Naive thymus-derived CD8-positive, alpha-beta T cell (primary cell): ENCODE measurements around the gene KRT38. TPM values are rescaled to one million over a fixed set of nuclear protein-coding genes. Genes with fewer than 3 reads are reported as not detected.
"Not testable (repeated sequence)": the region's sequence is repeated elsewhere in the genome, so short reads cannot be mapped to it uniquely, and the experiment has no call there.

Source experiments
- ATAC-seq, 2 donors: fragments of 150-1000 bp; cut with Tn5 transposase in 1 of 2; sonication (Bioruptor Pico), chemical (Tn5 transposase) in 1 of 2; 1 replicate in 1 of 2; 2 replicates in 1 of 2; pipeline ENCODE4 v1.10.0; 2021; ENCODE audit warnings: mild to moderate bottlenecking in 2 of 2, moderate library complexity in 2 of 2
- POLR2A ChIA-PET: fragments of 350-600 bp; sonication (Branson Sonifier 250); formaldehyde crosslinking; loops from one replicate; lab custom pipeline; 2021; ENCODE audit warnings: antibody characterized with exemption; lab: Charles Lee
- DNase-seq, 10 donors: peaks; one replicate each; pipeline versions ENCODE4 v3.0.0 to v3.0.0-alpha.2; 2020 to 2022
- H3K27ac Mint-ChIP-seq, 10 donors: one replicate each; pipeline ENCODE4 v1.8.0; 2020 to 2022; ENCODE audit warnings: mild to moderate bottlenecking in 10 of 10, mixed read lengths in 10 of 10, moderate library complexity in 4 of 10, inconsistent platforms in 1 of 10
- H3K27me3 Mint-ChIP-seq, 5 donors: one replicate each; pipeline ENCODE4 v1.8.0; 2021 to 2022; ENCODE audit warnings: mixed read lengths in 5 of 5
- H3K36me3 Mint-ChIP-seq, 3 donors: one replicate each; pipeline ENCODE4 v1.8.0; 2020 to 2022; ENCODE audit warnings: mixed read lengths in 3 of 3, mild to moderate bottlenecking in 2 of 3, inconsistent platforms in 1 of 3
- H3K4me1 Mint-ChIP-seq, 4 donors: one replicate each; pipeline ENCODE4 v1.8.0; 2021 to 2022; ENCODE audit warnings: mixed read lengths in 4 of 4
- H3K4me3 Mint-ChIP-seq, 10 donors: one replicate each; pipeline ENCODE4 v1.8.0; 2020 to 2022; ENCODE audit warnings: mild to moderate bottlenecking in 10 of 10, mixed read lengths in 10 of 10, moderate library complexity in 6 of 10, inconsistent platforms in 1 of 10
- H3K9me3 Mint-ChIP-seq, 9 donors: one replicate each; pipeline ENCODE4 v1.8.0; 2020 to 2022; ENCODE audit warnings: mixed read lengths in 9 of 9, mild to moderate bottlenecking in 3 of 9, inconsistent platforms in 1 of 9, moderate library complexity in 1 of 9
- polyA plus RNA-seq, 3 donors: library from polyadenylated mRNA; unstranded; fragments of 300-500 nt; fragmentation: Illumina TruSeq; gene quantifications; one replicate each; pipeline ENCODE4 v1.2.3, GENCODE V29; 2021
- total RNA-seq, 8 experiments: library from RNA in 2 of 8; stranded (reverse) in 2 of 8; gene quantifications; one replicate each; pipeline ENCODE4 v1.2.3 and lab custom pipeline; 2021 to 2026

Gene KRT38
- total and polyA plus RNA-seq, 5 experiments from 2014 or later: not detected

GRCh38 chr17:41402161-41402560, 38.6 kb downstream of the KRT38 start:
- Mint-ChIP-seq H3K4me1 (peaks cover 16 to 32% (median 26%) of the 10 kb centered on the region in 4 donors), H3K27ac (peak overlapping the region in 1 of 10 donors; percentile 79), H3K36me3 (no peaks in the 10 kb centered on the region), H3K4me3 (no peak overlapping the region), H3K9me3 (peaks cover 0 to 1% (median 0%) of the 10 kb centered on the region in 9 donors), H3K27me3 (peaks cover 0 to 4% (median 0%) of the 10 kb centered on the region in 5 donors)
- POLR2A ChIA-PET: no interaction called here
- no peak for DNase-seq
- ATAC-seq: no peak

- DNase-seq (no peak), ATAC-seq (no peak)
- Mint-ChIP-seq H3K27ac (peak within 1 kb of the TSS in 1 of 10 donors; percentile 80), H3K36me3 (no peaks in the 10 kb centered on the region), H3K27me3 (peaks cover 0 to 4% (median 0%) of the 10 kb centered on the region in 5 donors), H3K4me3 (no peak within 1 kb of the TSS), H3K9me3 (peaks cover 0 to 1% (median 0%) of the 10 kb centered on the region in 9 donors), H3K4me1 (peaks cover 4 to 17% (median 5%) of the 10 kb centered on the region in 4 donors)
- POLR2A ChIA-PET: no interaction called here
Measured at GRCh38 chr17:41396996-41397660, 43.7 kb downstream of the KRT38 start, which contains the start of gene KRT31. KRT31 (minus strand) TSS chr17:41397608; CDS start chr17:41397539, 69 bp downstream.

- DNase-seq: no peak
- POLR2A ChIA-PET: no interaction called here
Measured at GRCh38 chr17:41396340-41396739, 44.4 kb downstream of the KRT38 start.

GRCh38 chr17:41395611-41396010, 45.2 kb downstream of the KRT38 start:
- DNase-seq (no peak), ATAC-seq (no peak)
- H3K36me3 Mint-ChIP-seq: no peaks in the 10 kb centered on the region
- H3K27ac Mint-ChIP-seq: no peak overlapping the region
- no peak overlapping the region for H3K4me3 Mint-ChIP-seq
- peaks cover 0 to 9% (median 3%) of the 10 kb centered on the region in 5 donors for H3K27me3 Mint-ChIP-seq
- POLR2A ChIA-PET: interaction anchor here (0.6 kb wide), 1 partner anchor 38 kb away, joined by 3 read pairs; no protein-coding TSS in a partner anchor
- H3K4me1 Mint-ChIP-seq: peaks cover 4 to 16% (median 5%) of the 10 kb centered on the region in 4 donors
- H3K9me3 Mint-ChIP-seq: peaks cover 0 to 1% (median 0%) of the 10 kb centered on the region in 9 donors

More at GRCh38 chr17:41396340-41396739, 44.4 kb downstream of the KRT38 start:
- H3K36me3 Mint-ChIP-seq: no peaks in the 10 kb centered on the region
- H3K27ac Mint-ChIP-seq: no peak overlapping the region
- H3K9me3 Mint-ChIP-seq: peaks cover 0 to 1% (median 0%) of the 10 kb centered on the region in 9 donors
- peaks cover 4 to 16% (median 5%) of the 10 kb centered on the region in 4 donors for H3K4me1 Mint-ChIP-seq
- H3K4me3 Mint-ChIP-seq: no peak overlapping the region
- H3K27me3 Mint-ChIP-seq: peaks cover 0 to 9% (median 3%) of the 10 kb centered on the region in 5 donors
- ATAC-seq: no peak

- H3K27ac Mint-ChIP-seq, H3K9me3 Mint-ChIP-seq, H3K27me3 Mint-ChIP-seq, H3K4me3 Mint-ChIP-seq, H3K36me3 Mint-ChIP-seq, DNase-seq, ATAC-seq: not testable (repeated sequence)
- POLR2A ChIA-PET: interaction anchor here (0.6 kb wide), 1 partner anchor 38 kb away, joined by 3 read pairs; no protein-coding TSS in a partner anchor
- H3K4me1 Mint-ChIP-seq: peaks cover 3 to 16% (median 5%) of the 10 kb centered on the region in 4 donors
Measured at GRCh38 chr17:41395044-41395443, 45.7 kb downstream of the KRT38 start.

GRCh38 chr17:41394254-41394996, 46.4 kb downstream of the KRT38 start:
- no peak overlapping the region for H3K4me3 Mint-ChIP-seq
- H3K4me1 Mint-ChIP-seq: peaks cover 0 to 15% (median 5%) of the 10 kb centered on the region in 4 donors
- H3K36me3 Mint-ChIP-seq: no peaks in the 10 kb centered on the region

GRCh38 chr17:41393826-41394225, 47.0 kb downstream of the KRT38 start:
- DNase-seq (no peak), ATAC-seq (no peak)
- Mint-ChIP-seq H3K4me3 (no peak overlapping the region), H3K9me3 (peaks cover 0 to 4% (median 0%) of the 10 kb centered on the region in 9 donors), H3K36me3 (no peaks in the 10 kb centered on the region), H3K27me3 (peaks cover 0 to 12% (median 3%) of the 10 kb centered on the region in 5 donors), H3K27ac (peak overlapping the region in 2 of 10 donors; percentile 7 to 71), H3K4me1 (peaks cover 0 to 10% (median 4%) of the 10 kb centered on the region in 4 donors)
- POLR2A ChIA-PET: no interaction called here

More at GRCh38 chr17:41394254-41394996, 46.4 kb downstream of the KRT38 start:
- POLR2A ChIA-PET: no interaction called here
- ATAC-seq (no peak), DNase-seq (no peak)
- H3K27me3 Mint-ChIP-seq: peaks cover 0 to 9% (median 3%) of the 10 kb centered on the region in 5 donors
- peak overlapping the region in 1 of 10 donors; percentile 7 for H3K27ac Mint-ChIP-seq
- H3K9me3 Mint-ChIP-seq: no peaks in the 10 kb centered on the region

- DNase-seq: no peak
- H3K27me3 Mint-ChIP-seq: peaks cover 0 to 12% (median 3%) of the 10 kb centered on the region in 5 donors
- no peaks in the 10 kb centered on the region for H3K36me3 Mint-ChIP-seq
- H3K27ac Mint-ChIP-seq: peak overlapping the region in 3 of 10 donors; percentile 19 to 71 (median 53)
- peaks cover 0 to 10% (median 4%) of the 10 kb centered on the region in 4 donors for H3K4me1 Mint-ChIP-seq
- POLR2A ChIA-PET: no interaction called here
- H3K4me3 Mint-ChIP-seq: no peak overlapping the region
- peaks cover 0 to 5% (median 0%) of the 10 kb centered on the region in 9 donors for H3K9me3 Mint-ChIP-seq
- ATAC-seq: no peak
Measured at GRCh38 chr17:41393294-41393693, 47.5 kb downstream of the KRT38 start.

- peaks cover 0 to 9% (median 3%) of the 10 kb centered on the region in 5 donors for H3K27me3 Mint-ChIP-seq
- ATAC-seq (no peak), DNase-seq (no peak)
- H3K4me3 Mint-ChIP-seq: no peak overlapping the region
- peaks cover 0 to 6% (median 0%) of the 10 kb centered on the region in 3 donors for H3K36me3 Mint-ChIP-seq
- H3K4me1 Mint-ChIP-seq: peaks cover 0 to 10% (median 4%) of the 10 kb centered on the region in 4 donors
- peaks cover 0 to 10% (median 3%) of the 10 kb centered on the region in 9 donors for H3K9me3 Mint-ChIP-seq
- no peak overlapping the region for H3K27ac Mint-ChIP-seq
- POLR2A ChIA-PET: no interaction called here
Measured at GRCh38 chr17:41392278-41392677, 48.5 kb downstream of the KRT38 start.

- Mint-ChIP-seq H3K4me1 (peaks cover 0 to 10% (median 4%) of the 10 kb centered on the region in 4 donors), H3K9me3 (peaks cover 5 to 18% (median 7%) of the 10 kb centered on the region in 9 donors), H3K4me3 (no peak overlapping the region), H3K36me3 (peaks cover 0 to 11% (median 3%) of the 10 kb centered on the region in 3 donors), H3K27ac (no peak overlapping the region), H3K27me3 (peaks cover 0 to 9% (median 3%) of the 10 kb centered on the region in 5 donors)
- DNase-seq (no peak), ATAC-seq (no peak)
- POLR2A ChIA-PET: interaction anchor here (1.3 kb wide), 1 partner anchor 13 kb away, joined by 3 read pairs; no protein-coding TSS in a partner anchor
Measured at GRCh38 chr17:41391535-41391934, 49.2 kb downstream of the KRT38 start.

- POLR2A ChIA-PET: interaction anchor here (1.3 kb wide), 1 partner anchor 14 kb away, joined by 3 read pairs; no protein-coding TSS in a partner anchor
- H3K27ac Mint-ChIP-seq: no peak overlapping the region
Measured at GRCh38 chr17:41390411-41390938, 50.3 kb downstream of the KRT38 start.

GRCh38 chr17:41387670-41388069, 53.1 kb downstream of the KRT38 start:
- POLR2A ChIA-PET: no interaction called here

More at GRCh38 chr17:41390411-41390938, 50.3 kb downstream of the KRT38 start:
- Mint-ChIP-seq H3K4me1 (peaks cover 0 to 10% (median 4%) of the 10 kb centered on the region in 4 donors), H3K4me3 (no peak overlapping the region), H3K9me3 (peaks cover 8 to 25% (median 10%) of the 10 kb centered on the region in 9 donors), H3K36me3 (peaks cover 0 to 14% (median 6%) of the 10 kb centered on the region in 3 donors), H3K27me3 (peaks cover 0 to 9% (median 4%) of the 10 kb centered on the region in 5 donors)
- DNase-seq: no peak
- no peak for ATAC-seq

More at GRCh38 chr17:41387670-41388069, 53.1 kb downstream of the KRT38 start:
- peaks cover 0 to 14% (median 6%) of the 10 kb centered on the region in 3 donors for H3K36me3 Mint-ChIP-seq
- ATAC-seq (no peak), DNase-seq (no peak)
- no peak overlapping the region for H3K4me3 Mint-ChIP-seq
- no peak overlapping the region for H3K27ac Mint-ChIP-seq
- H3K27me3 Mint-ChIP-seq: peaks cover 0 to 12% (median 4%) of the 10 kb centered on the region in 5 donors
- peaks cover 0 to 5% (median 0%) of the 10 kb centered on the region in 4 donors for H3K4me1 Mint-ChIP-seq
- H3K9me3 Mint-ChIP-seq: peaks cover 8 to 25% (median 10%) of the 10 kb centered on the region in 9 donors
